ENCODE results near the gene WWOX.

WWOX gene

DNA sequence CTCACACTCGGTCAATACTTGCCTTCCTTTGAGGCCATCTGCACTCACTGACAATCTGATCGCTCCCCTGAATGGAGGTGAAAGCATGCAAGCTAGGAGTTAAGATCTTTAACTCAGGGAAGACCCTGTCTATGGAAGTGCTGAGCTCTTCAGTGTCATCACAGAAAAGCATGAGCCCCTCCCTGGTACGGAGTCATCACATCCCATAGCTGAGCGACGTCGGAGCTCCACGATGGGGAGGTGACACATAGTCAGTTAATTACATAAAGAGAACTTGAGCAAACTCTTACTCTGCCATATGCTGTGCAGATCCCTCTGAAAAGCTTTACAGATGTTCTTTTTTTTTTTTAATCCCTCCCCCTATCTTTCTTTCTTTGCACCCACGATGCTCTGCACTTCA lies 463.2 kb downstream of the WWOX start:
- Histone ChIP-seq H3K36me3 (ENCODE audit: insufficient read depth, low read length) (no peaks in the 10 kb centered on the region), H3K4me1 (ENCODE audit: insufficient read depth, low read length) (no peaks in the 10 kb centered on the region), H3K4me3 (ENCODE audit: low read length) (no peak overlapping the region)

DNA sequence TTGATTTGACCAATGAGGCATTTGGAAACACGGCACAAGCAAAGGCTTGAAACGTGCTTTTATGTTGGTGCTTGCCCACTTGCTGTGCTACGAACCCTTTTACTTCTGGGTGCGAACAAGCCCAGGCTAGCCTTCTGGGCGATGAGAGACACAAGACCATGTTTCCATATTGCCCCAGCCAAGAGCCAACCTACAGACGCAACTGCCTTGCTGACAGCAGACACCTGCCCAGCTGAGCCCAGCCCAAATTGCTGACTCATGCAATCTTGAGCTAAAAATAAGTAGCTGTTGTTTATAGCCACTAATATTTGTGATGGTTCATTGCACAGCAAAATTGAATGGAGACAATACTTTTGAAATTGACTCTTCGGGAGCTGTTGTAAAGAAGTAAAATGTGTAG lies 464.5 kb downstream of the WWOX start:
- H2AFZ ChIP-seq (ENCODE audit: low read depth, low read length) = no peak overlapping the region

More for the DNA sequence above, 463.2 kb downstream of the WWOX start:
- H2AFZ ChIP-seq (ENCODE audit: low read depth, low read length) = no peak overlapping the region
- peaks cover 9% of the 10 kb centered on the region for H3K9me3 ChIP-seq (ENCODE audit: low read length)
- no peaks in the 10 kb centered on the region for H3K27me3 ChIP-seq (ENCODE audit: insufficient read depth, low read length)

DNA sequence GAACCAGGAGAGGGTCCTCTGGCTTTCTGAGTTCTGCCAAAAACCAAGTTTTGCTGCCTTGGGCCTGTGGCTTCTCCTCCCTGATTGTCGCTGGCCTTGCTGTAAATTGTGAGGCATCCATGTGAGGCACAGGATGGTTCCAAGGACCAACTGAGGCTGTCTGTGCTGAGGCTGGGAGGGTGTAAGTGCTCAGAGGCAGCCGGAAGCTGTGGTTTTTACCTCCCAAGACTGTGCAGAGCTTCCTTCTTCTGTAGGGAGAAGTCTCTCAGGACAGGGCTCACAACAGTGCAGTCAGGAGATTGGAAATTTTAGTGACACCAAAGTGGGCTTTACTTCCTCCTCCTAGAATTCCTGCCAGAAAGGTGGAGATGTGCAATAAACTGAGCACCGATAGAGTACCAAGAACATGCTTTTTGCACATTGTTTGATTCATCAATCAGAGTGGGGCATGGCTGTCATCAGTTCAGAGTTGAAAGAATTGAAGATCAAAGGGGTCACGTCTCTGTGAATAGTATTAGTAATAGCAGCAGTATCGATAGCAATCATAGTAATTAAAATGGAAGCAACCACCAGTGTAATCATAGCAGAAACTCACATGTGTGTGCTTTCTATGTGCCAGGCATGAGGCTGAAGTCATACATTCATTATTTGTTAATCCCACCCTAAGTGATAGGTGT lies 467.1 kb downstream of the WWOX start:
- Histone ChIP-seq H2AFZ (ENCODE audit: low read depth, low read length) (no peak overlapping the region), H3K9me3 (ENCODE audit: low read length) (peaks cover 6% of the 10 kb centered on the region), H3K4me1 (ENCODE audit: insufficient read depth, low read length) (no peaks in the 10 kb centered on the region), H3K36me3 (ENCODE audit: insufficient read depth, low read length) (no peaks in the 10 kb centered on the region), H3K27me3 (ENCODE audit: insufficient read depth, low read length) (no peaks in the 10 kb centered on the region), H3K4me3 (ENCODE audit: low read length) (no peak overlapping the region)

More for the DNA sequence above, 464.5 kb downstream of the WWOX start:
- Histone ChIP-seq H3K36me3 (ENCODE audit: insufficient read depth, low read length) (no peaks in the 10 kb centered on the region), H3K27me3 (ENCODE audit: insufficient read depth, low read length) (no peaks in the 10 kb centered on the region), H3K9me3 (ENCODE audit: low read length) (peaks cover 6% of the 10 kb centered on the region), H3K4me3 (ENCODE audit: low read length) (no peak overlapping the region), H3K4me1 (ENCODE audit: insufficient read depth, low read length) (no peaks in the 10 kb centered on the region)

DNA sequence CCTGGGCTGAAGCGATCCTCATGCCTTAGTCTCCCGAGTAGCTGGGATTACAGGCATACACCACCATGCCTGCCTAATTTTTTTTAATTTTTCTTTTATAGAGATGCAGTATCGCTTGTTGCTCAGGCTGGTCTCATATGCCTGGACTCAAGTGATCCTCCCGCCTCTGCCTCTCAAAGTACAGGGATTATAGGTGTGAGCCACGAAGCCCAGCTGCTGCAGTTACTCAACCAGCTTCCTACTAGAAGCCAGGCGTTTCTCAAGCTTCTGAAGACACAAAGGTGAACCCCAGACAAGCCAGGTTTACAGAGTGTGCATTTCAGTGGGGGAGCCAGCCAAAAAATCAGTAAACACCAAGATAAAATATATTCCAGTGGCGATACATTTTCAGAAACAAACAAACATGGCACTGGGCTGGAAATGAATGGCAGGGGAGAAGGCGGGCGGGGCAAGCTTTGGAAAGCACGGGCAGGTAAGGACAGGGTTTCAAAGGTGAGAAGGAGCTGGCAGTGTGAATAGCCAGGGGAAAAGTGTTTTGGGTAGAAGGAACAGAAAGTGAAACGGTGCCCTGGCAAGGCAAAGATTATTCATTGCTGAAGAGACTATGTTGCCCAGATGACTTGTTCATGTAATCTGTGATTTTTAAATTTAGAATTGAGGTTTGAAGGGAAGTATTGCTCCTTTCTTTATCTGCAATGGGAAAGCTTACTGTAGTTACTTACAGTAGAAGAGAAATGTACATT lies 471.1 kb downstream of the WWOX start:
- Histone ChIP-seq H3K4me3 (ENCODE audit: low read length) (no peak overlapping the region), H3K27me3 (ENCODE audit: insufficient read depth, low read length) (no peaks in the 10 kb centered on the region), H3K4me1 (ENCODE audit: insufficient read depth, low read length) (no peaks in the 10 kb centered on the region), H2AFZ (ENCODE audit: low read depth, low read length) (no peak overlapping the region), H3K9me3 (ENCODE audit: low read length) (peaks cover 3% of the 10 kb centered on the region), H3K36me3 (ENCODE audit: insufficient read depth, low read length) (no peaks in the 10 kb centered on the region)

DNA sequence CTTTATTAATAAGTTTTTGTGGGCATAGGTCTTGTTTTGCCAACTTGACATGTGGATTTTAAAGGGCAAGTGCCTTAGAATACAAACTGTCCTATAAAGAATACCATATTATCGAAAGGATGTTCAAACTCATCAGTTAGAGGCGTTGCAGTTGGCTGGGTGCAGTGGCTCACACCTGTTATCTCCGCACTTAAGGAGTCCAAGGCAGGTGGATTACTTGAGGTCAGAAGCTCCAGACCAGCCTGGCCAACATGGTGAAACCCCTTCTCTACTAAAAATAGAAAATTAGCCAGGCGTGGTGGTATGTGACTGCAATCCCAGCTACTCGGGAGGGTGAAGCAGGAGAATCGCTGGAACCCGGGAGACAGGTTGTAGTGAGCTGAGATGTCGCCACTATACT lies 472.0 kb downstream of the WWOX start:
- H3K4me3 ChIP-seq (ENCODE audit: low read length) = no peak overlapping the region
- H2AFZ ChIP-seq (ENCODE audit: low read depth, low read length) = no peak overlapping the region
- H3K36me3 ChIP-seq (ENCODE audit: insufficient read depth, low read length) = no peaks in the 10 kb centered on the region
- no peaks in the 10 kb centered on the region for H3K27me3 ChIP-seq (ENCODE audit: insufficient read depth, low read length)
- no peaks in the 10 kb centered on the region for H3K4me1 ChIP-seq (ENCODE audit: insufficient read depth, low read length)
- H3K9me3 ChIP-seq (ENCODE audit: low read length) = peaks cover 2% of the 10 kb centered on the region

DNA sequence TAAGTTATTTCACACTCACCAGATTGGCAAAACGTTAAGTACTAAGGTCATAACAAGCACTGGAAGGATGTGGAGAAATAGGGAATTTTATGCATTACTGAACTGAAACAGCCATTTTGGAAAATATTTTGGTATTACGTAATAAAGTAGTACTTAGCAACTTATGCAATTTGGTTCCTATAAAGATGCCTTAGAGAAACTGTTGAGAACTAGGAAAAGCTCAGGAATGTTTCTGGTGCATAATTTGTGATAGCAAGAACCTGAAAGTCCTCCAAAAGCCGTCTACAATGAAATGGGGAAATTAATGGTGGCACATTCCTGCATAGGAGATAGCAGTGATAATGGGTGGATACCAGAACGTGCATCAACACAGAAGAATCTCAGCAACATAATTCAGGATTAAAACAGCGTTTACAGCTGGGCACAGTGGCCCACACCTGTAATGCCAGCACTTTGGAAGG lies 472.5 kb downstream of the WWOX start:
- H3K36me3 ChIP-seq (ENCODE audit: insufficient read depth, low read length) = no peaks in the 10 kb centered on the region
- H2AFZ ChIP-seq (ENCODE audit: low read depth, low read length) = no peak overlapping the region
- H3K4me3 ChIP-seq (ENCODE audit: low read length) = no peak overlapping the region
- H3K4me1 ChIP-seq (ENCODE audit: insufficient read depth, low read length) = no peaks in the 10 kb centered on the region
- no peaks in the 10 kb centered on the region for H3K9me3 ChIP-seq (ENCODE audit: low read length)
- no peaks in the 10 kb centered on the region for H3K27me3 ChIP-seq (ENCODE audit: insufficient read depth, low read length)

DNA sequence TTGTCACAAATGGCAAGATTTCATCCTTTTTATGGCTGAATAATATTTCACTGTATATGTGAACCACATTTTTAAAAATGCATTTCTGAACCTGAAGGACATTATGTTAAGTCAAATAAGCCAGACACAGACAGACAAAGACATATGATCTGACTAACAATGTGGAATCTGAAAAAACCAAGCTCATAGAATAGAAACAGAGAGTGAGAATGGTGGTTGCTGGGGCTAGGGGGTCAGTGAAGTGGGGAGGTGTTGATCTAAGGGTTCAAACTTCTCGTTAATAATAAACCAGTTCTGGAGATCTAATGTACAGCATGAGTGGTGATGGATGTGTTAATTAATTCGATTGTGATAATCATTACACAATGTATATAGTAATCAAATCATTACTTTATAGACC lies 475.1 kb downstream of the WWOX start:
- no peak overlapping the region for H2AFZ ChIP-seq (ENCODE audit: low read depth, low read length)
- no peaks in the 10 kb centered on the region for H3K27me3 ChIP-seq (ENCODE audit: insufficient read depth, low read length)
- H3K36me3 ChIP-seq (ENCODE audit: insufficient read depth, low read length) = no peaks in the 10 kb centered on the region
- H3K4me3 ChIP-seq (ENCODE audit: low read length) = no peak overlapping the region
- H3K4me1 ChIP-seq (ENCODE audit: insufficient read depth, low read length) = peaks cover 2% of the 10 kb centered on the region
- no peaks in the 10 kb centered on the region for H3K9me3 ChIP-seq (ENCODE audit: low read length)

DNA sequence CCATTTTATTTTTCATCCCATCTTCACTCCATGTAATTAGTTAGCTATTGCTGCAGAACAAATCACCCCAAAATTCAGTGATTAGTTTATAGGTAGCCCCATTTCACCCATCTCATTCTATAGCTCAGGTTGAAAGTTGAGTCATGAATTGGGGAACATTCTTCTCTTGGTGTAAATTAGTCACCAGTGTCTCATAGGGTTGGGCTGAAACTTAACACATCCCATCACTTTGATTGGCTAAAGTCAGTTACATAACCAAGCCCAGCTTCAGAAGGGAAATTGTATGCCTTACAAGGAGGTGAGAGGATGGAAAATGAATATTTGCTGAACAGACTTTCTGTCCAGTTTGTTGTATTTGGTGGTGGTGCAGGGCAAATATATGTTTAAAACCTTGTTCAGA lies 477.5 kb downstream of the WWOX start:
- Histone ChIP-seq H3K27me3 (ENCODE audit: insufficient read depth, low read length) (no peaks in the 10 kb centered on the region), H3K4me1 (ENCODE audit: insufficient read depth, low read length) (peaks cover 5% of the 10 kb centered on the region), H3K9me3 (ENCODE audit: low read length) (no peaks in the 10 kb centered on the region), H2AFZ (ENCODE audit: low read depth, low read length) (no peak overlapping the region), H3K36me3 (ENCODE audit: insufficient read depth, low read length) (no peaks in the 10 kb centered on the region), H3K4me3 (ENCODE audit: low read length) (no peak overlapping the region)

DNA sequence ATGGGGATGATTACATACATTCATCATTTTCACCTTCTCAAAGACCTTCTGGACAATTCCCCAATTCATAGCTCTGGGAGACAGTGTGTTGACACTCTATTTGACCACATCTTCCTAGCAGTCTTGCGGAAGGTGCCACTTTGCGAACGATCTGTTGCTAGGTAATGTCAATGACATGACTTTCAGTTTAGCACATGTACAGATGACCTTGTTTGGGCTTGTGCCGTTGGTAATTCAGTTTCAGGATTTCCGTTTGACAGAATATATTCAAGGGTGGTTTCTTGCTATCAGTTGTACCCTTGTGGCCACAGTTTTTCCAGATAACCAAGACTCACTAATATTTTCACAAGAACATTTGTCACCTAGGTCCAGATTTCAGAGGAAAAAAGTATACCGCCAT lies 478.2 kb downstream of the WWOX start:
- no peak overlapping the region for H3K4me3 ChIP-seq (ENCODE audit: low read length)
- no peak overlapping the region for H2AFZ ChIP-seq (ENCODE audit: low read depth, low read length)
- H3K27me3 ChIP-seq (ENCODE audit: insufficient read depth, low read length) = no peaks in the 10 kb centered on the region
- H3K9me3 ChIP-seq (ENCODE audit: low read length) = no peaks in the 10 kb centered on the region
- peaks cover 5% of the 10 kb centered on the region for H3K4me1 ChIP-seq (ENCODE audit: insufficient read depth, low read length)
- no peaks in the 10 kb centered on the region for H3K36me3 ChIP-seq (ENCODE audit: insufficient read depth, low read length)

DNA sequence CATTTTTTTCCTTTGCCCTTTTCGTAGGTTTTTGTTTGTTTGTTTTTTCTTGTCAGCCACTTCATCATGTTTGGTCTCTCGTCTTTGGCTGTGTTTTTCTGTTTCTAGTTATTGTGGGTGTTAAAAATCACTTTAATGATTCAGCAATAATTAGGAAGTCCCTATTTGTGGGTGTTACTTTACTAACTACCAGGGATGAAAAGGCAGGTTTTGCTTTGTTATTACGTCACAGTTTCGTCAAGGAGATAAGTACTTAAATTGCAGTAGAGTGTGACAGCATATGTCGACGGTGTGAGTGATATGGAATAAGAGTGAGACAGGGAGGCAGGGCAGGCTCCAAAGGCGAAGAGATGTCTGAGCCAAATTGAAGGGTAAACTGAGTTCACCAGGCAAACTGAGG lies 479.6 kb downstream of the WWOX start:
- Histone ChIP-seq H3K9me3 (ENCODE audit: low read length) (no peaks in the 10 kb centered on the region), H3K36me3 (ENCODE audit: insufficient read depth, low read length) (no peaks in the 10 kb centered on the region), H3K27me3 (ENCODE audit: insufficient read depth, low read length) (no peaks in the 10 kb centered on the region), H3K4me1 (ENCODE audit: insufficient read depth, low read length) (peaks cover 5% of the 10 kb centered on the region), H2AFZ (ENCODE audit: low read depth, low read length) (no peak overlapping the region), H3K4me3 (ENCODE audit: low read length) (no peak overlapping the region)

DNA sequence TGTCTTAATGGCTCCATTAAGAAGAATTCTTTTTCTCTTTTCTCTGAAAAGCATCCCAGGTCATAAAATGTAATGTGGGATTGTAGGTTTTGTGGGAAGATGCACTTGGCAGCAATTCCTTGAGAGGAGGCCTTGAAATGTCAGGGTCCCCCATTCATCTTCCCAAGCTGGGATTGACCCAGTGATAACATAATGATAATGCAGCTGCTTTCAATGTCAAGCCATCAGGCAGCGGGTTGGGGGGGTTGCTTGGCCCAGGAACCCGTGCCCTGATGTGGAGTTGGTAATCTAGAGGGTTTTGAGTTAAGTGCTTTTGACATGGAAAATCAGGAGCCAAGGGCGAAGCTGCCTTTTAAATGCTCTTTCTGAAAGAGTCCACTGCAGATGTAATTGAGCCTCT lies 484.0 kb downstream of the WWOX start:
- no peaks in the 10 kb centered on the region for H3K36me3 ChIP-seq (ENCODE audit: insufficient read depth, low read length)
- H3K27me3 ChIP-seq (ENCODE audit: insufficient read depth, low read length) = no peaks in the 10 kb centered on the region
- H2AFZ ChIP-seq (ENCODE audit: low read depth, low read length) = no peak overlapping the region
- H3K9me3 ChIP-seq (ENCODE audit: low read length) = no peaks in the 10 kb centered on the region
- H3K4me1 ChIP-seq (ENCODE audit: insufficient read depth, low read length) = peaks cover 5% of the 10 kb centered on the region
- no peak overlapping the region for H3K4me3 ChIP-seq (ENCODE audit: low read length)

DNA sequence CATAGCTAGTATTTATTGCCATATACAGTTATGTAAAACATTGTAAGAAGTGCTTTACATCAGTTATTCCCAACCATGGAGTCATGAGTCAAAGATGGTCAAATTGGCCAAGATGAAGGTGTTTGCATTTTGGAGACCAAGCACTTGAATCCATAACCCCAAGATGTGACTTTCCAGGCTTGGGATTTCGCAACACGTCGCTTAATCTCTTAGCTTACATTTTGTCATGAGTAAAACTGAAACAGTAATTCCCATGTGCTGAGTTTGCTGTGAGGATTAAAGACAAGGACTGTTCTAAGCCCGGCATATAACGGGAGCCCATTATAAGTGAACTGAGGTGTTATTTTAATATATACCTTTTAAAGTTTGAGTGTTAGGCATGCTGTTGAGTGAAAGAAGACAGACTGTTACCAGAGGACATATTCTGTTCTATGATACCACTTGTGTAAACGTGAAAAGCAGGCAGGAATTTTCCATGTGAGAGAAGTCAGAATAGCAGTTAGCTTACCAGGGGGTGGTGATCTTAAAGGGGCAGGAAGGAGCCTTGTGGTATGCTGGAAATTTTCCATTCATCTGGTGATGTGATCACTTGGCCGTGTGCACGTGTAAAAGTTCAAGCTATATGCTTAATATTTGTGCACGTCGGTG lies 484.9 kb downstream of the WWOX start:
- no peaks in the 10 kb centered on the region for H3K27me3 ChIP-seq (ENCODE audit: insufficient read depth, low read length)

DNA sequence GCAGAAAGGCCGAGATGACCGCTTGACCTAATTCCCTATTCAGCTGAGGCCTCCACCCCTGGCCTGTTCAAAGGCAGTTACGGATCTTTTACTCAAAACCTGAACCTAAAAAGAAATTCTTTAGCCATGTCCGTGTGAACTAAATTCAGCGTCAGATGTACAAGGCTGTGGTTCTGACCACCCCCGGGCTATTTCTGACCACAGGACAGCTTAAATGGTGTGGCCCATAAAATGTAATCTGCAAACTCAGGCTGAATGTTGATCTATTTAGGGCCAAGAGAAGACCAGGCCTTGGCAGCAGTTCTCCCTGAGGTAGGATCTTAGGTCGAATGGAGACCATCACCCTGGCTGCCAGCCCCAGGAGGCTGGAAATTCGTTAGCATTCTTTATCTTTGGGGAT lies 485.5 kb downstream of the WWOX start:
- H3K36me3 ChIP-seq (ENCODE audit: insufficient read depth, low read length) = no peaks in the 10 kb centered on the region
- no peak overlapping the region for H2AFZ ChIP-seq (ENCODE audit: low read depth, low read length)
- no peak overlapping the region for H3K4me3 ChIP-seq (ENCODE audit: low read length)
- H3K27me3 ChIP-seq (ENCODE audit: insufficient read depth, low read length) = no peaks in the 10 kb centered on the region
- H3K4me1 ChIP-seq (ENCODE audit: insufficient read depth, low read length) = no peaks in the 10 kb centered on the region
- no peaks in the 10 kb centered on the region for H3K9me3 ChIP-seq (ENCODE audit: low read length)

More for the DNA sequence above, 484.9 kb downstream of the WWOX start:
- Histone ChIP-seq H3K4me1 (ENCODE audit: insufficient read depth, low read length) (peaks cover 5% of the 10 kb centered on the region), H2AFZ (ENCODE audit: low read depth, low read length) (no peak overlapping the region), H3K4me3 (ENCODE audit: low read length) (no peak overlapping the region), H3K9me3 (ENCODE audit: low read length) (no peaks in the 10 kb centered on the region), H3K36me3 (ENCODE audit: insufficient read depth, low read length) (no peaks in the 10 kb centered on the region)
